Measurements from ENCODE around the gene DDX28. TPM values are rescaled to one million over a fixed set of nuclear protein-coding genes. Genes with fewer than 3 reads are reported as not detected.

The DDX28 gene
- total and polyA plus RNA-seq, 2 of the 4 experiments (the other 2 are of a cell fraction): 9.2 to 10.0 TPM

DNA sequence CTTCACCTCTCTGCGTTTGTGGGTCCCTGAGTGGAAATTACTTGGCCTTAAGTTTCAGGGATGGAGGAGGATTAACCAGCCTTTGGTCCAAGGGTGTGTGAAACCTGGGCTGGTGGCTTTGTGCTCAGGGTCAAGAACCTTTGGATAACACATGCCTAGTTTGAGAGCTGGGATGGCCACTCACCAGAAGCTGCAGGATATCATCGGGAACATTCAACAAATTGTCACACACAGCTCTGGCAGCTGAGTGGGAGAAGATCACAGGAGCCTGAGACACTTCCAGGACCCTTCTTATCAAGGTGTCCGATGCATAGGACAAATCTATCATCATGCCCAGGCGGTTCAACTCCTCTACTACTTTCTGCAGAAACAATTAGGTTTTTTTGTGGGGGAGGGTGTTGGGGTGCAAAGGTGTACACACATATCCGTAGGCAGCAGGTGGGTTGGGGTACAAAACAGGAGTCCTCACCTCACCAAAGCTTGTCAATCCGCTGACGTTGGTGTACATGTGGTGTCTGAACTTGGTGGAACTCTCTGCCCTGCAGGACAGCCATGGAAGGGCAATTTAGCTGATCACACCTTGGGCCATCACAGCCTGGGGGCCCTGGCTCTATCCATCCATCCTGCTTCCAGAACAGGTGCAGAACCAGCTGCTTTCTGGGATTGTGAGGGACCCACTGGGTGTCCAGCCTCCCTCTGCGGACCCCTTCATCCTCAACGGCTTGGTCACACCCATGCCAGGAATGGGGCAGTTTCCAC, 45.4 kb downstream of the DDX28 start:
- in situ Hi-C loops (cut with MboI; ENCODE audit: low sequenced_read_pairs): no loop called here
- no peak overlapping the region for H3K4me2 ChIP-seq (ENCODE audit: low read depth, low read length)
- WGBS, 2 experiments (ENCODE audit: extremely low coverage in 2 of 2, insufficient read length in 1 of 2): no CpG with 5 or more reads among the region's 9 CpGs
- no peak overlapping the region for H3K27ac ChIP-seq (ENCODE audit: insufficient read depth, low read length)
- no peak overlapping the region for H2BK15ac ChIP-seq (ENCODE audit: low read depth, low read length)
- H3K14ac ChIP-seq (replicated peaks; ENCODE audit: low read depth, low read length): no peak overlapping the region
- ChIA-PET CTCF (no interaction called here), POLR2A (ENCODE audit: unreplicated experiment) (no interaction called here)
- intact Hi-C loops (cut with micrococcal nuclease): no loop called here
- H2BK120ac ChIP-seq (ENCODE audit: low read depth, low read length): no peak overlapping the region
- no peaks in the 10 kb centered on the region for H3K79me1 ChIP-seq (ENCODE audit: low read depth in 1 of 2, low read length in 2 of 2)
- no peaks in the 10 kb centered on the region for H3K9me3 ChIP-seq (ENCODE audit: control insufficient read depth, insufficient read depth, low read length)
- no peak overlapping the region for H4K5ac ChIP-seq (ENCODE audit: low read depth, low read length)
- no TSS peak for BruUV-seq (replicated peaks)
- no peaks in the 10 kb centered on the region for H3K36me3 ChIP-seq (ENCODE audit: control insufficient read depth, insufficient read depth, low read length)
- DNase-seq: no peak
- H3K18ac ChIP-seq (ENCODE audit: low read depth, low read length): no peak overlapping the region
- TF ChIP-seq RCOR1 (IDR thresholded peaks at IDR 0.05; ENCODE audit: insufficient replicate concordance, low read length): no peak
- TF ChIP-seq CHD1 (IDR thresholded peaks at IDR 0.05; ENCODE audit: low read depth, low read length): no peak
- TF ChIP-seq, protein P1, sequence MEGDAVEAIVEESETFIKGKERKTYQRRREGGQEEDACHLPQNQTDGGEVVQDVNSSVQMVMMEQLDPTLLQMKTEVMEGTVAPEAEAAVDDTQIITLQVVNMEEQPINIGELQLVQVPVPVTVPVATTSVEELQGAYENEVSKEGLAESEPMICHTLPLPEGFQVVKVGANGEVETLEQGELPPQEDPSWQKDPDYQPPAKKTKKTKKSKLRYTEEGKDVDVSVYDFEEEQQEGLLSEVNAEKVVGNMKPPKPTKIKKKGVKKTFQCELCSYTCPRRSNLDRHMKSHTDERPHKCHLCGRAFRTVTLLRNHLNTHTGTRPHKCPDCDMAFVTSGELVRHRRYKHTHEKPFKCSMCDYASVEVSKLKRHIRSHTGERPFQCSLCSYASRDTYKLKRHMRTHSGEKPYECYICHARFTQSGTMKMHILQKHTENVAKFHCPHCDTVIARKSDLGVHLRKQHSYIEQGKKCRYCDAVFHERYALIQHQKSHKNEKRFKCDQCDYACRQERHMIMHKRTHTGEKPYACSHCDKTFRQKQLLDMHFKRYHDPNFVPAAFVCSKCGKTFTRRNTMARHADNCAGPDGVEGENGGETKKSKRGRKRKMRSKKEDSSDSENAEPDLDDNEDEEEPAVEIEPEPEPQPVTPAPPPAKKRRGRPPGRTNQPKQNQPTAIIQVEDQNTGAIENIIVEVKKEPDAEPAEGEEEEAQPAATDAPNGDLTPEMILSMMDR (conservative IDR thresholded peaks at IDR 0.05; ENCODE audit: low read depth, low read length): no peak
- no peak for TF ChIP-seq RFX5 (IDR thresholded peaks at IDR 0.05; ENCODE audit: low read depth, low read length)
- TF ChIP-seq NFE2L2 (IDR thresholded peaks at IDR 0.05; ENCODE audit: low read depth, low read length): no peak
- TF ChIP-seq BHLHE40 (IDR thresholded peaks at IDR 0.05; ENCODE audit: low read depth, low read length): no peak
- TF ChIP-seq RAD21 (IDR thresholded peaks at IDR 0.05; ENCODE audit: low read length): no peak
- TF ChIP-seq MXI1 (IDR thresholded peaks at IDR 0.05; ENCODE audit: borderline replicate concordance, low read depth, low read length): no peak
- TF ChIP-seq, protein P2, sequence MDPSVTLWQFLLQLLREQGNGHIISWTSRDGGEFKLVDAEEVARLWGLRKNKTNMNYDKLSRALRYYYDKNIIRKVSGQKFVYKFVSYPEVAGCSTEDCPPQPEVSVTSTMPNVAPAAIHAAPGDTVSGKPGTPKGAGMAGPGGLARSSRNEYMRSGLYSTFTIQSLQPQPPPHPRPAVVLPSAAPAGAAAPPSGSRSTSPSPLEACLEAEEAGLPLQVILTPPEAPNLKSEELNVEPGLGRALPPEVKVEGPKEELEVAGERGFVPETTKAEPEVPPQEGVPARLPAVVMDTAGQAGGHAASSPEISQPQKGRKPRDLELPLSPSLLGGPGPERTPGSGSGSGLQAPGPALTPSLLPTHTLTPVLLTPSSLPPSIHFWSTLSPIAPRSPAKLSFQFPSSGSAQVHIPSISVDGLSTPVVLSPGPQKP (IDR thresholded peaks at IDR 0.05; ENCODE audit: borderline replicate concordance, low read depth, low read length): no peak
- no peak for TF ChIP-seq MAFK (IDR thresholded peaks at IDR 0.05; ENCODE audit: low read depth, low read length)
- no peak for TF ChIP-seq CEBPB (IDR thresholded peaks at IDR 0.05; ENCODE audit: low read depth, low read length)
- no peak for TF ChIP-seq MAZ (IDR thresholded peaks at IDR 0.05; ENCODE audit: borderline replicate concordance, low read depth, low read length)
- TF ChIP-seq FOS (IDR thresholded peaks at IDR 0.05; ENCODE audit: low read depth, low read length): no peak
- no peaks in the 10 kb centered on the region; the same call in 1 of the 2 replicates for H4K20me1 ChIP-seq (ENCODE audit: insufficient read depth, low read length)
- H3K9me1 ChIP-seq (ENCODE audit: insufficient read depth, low read length): no peaks in the 10 kb centered on the region
- dilution Hi-C loops (cut with HindIII; ENCODE audit: low sequenced_read_pairs, unreplicated experiment): no loop called here
- no peak overlapping the region for H4K8ac ChIP-seq (ENCODE audit: low read depth in 2 of 2, low read length in 2 of 2)
- H4K91ac ChIP-seq (ENCODE audit: insufficient read depth, low read depth, low read length): no peak overlapping the region
- H2BK5ac ChIP-seq (ENCODE audit: low read depth, low read length, poor library complexity, severe bottlenecking): no peak overlapping the region
- H2AK9ac ChIP-seq (replicated peaks; ENCODE audit: low read depth, low read length, poor library complexity): no peak overlapping the region
- peaks cover 29% of the 10 kb centered on the region for H3K27me3 ChIP-seq (ENCODE audit: control insufficient read depth, insufficient read depth, low read length)
- no peak for ATAC-seq (ENCODE audit: low read depth)
- H3K4ac ChIP-seq (ENCODE audit: low read depth, low read length): no peak overlapping the region
- no peak overlapping the region for H3K56ac ChIP-seq (ENCODE audit: extremely low read depth, insufficient read depth, low read length)
- H2AFZ ChIP-seq (replicated peaks; ENCODE audit: low read length, poor library complexity): no peak overlapping the region
- no peak overlapping the region for H3K9ac ChIP-seq (ENCODE audit: low read depth, low read length)
- no peak overlapping the region for H2AK5ac ChIP-seq (ENCODE audit: low read depth, low read length)
- H3K23ac ChIP-seq (ENCODE audit: low read depth, low read length): no peak overlapping the region
- no peak overlapping the region for H3K4me3 ChIP-seq (ENCODE audit: insufficient read depth, low read depth, low read length)
- no peak overlapping the region for H2BK20ac ChIP-seq (ENCODE audit: low read depth, low read length)
- no peaks in the 10 kb centered on the region for H3K4me1 ChIP-seq (ENCODE audit: control insufficient read depth, insufficient read depth, low read length)
